NT2/D1 (cell line): ENCODE data around the gene TIGD7.

Source experiments
- YY1 ChIP-seq: IDR thresholded peaks from 2 replicates; pipeline ENCODE4 v1.6.1; 2011; ENCODE audit not compliant: insufficient read length, insufficient read depth
- ZNF274 ChIP-seq: IDR thresholded peaks from 2 replicates; pipeline ENCODE4 v1.6.1; 2011; ENCODE audit warnings: mild to moderate bottlenecking, low read depth, low read length

DNA sequence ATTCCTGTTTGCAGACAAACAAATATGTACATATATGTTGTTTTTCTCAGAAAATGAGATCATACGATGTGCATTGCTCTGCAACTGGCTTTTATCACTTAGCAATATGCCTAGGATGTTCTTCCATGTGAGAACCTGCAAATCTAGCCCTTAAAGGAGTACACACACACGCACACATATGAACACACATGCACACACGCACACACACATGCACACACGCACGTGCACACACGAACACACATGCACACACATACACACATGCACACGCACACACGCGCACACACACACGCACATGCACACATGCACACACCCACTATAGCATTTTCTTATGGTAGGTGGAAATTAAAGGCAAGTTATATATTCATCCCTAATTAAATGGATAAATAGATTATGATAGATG, 42.4 kb upstream of the TIGD7 start:
- TF ChIP-seq ZNF274: no peak
- no peak for TF ChIP-seq YY1
